MM.1S (cell line): Measurements from ENCODE around the gene MADD.

Experiments used
- DNase-seq: peaks from one replicate; pipeline ENCODE4 v3.0.0-alpha.2; 2015
- H2AFZ ChIP-seq: fragments of 300-600 bp; sonication (generic); 2 replicates; pipeline ENCODE4 v1.6.0; 2016; ENCODE audit warnings: antibody characterized with exemption, low read length
- H3F3A ChIP-seq: fragments of 300-600 bp; sonication (generic); 2 replicates; pipeline ENCODE4 v1.6.1; 2016; ENCODE audit warnings: mild to moderate bottlenecking, antibody characterized with exemption, low read length, moderate library complexity, mixed read lengths; ENCODE audit not compliant: insufficient read depth
- H3K27ac ChIP-seq: fragments of 300-600 bp; sonication (generic); 2 replicates; pipeline ENCODE4 v1.5.1; 2016; ENCODE audit warnings: mild to moderate bottlenecking, low read length
- H3K27me3 ChIP-seq: fragments of 300-600 bp; sonication (generic); replicated peaks from 2 replicates; pipeline ENCODE4 v1.6.0; 2016; ENCODE audit warnings: low read length; ENCODE audit not compliant: insufficient read depth
- H3K36me3 ChIP-seq: fragments of 300-600 bp; sonication (generic); replicated peaks from 2 replicates; pipeline ENCODE4 v1.6.1; 2016; ENCODE audit warnings: mild to moderate bottlenecking, low read length, mixed read lengths; ENCODE audit not compliant: insufficient read depth
- H3K4me1 ChIP-seq: fragments of 300-600 bp; sonication (generic); 2 replicates; pipeline ENCODE4 v1.6.1; 2016; ENCODE audit warnings: low read length, mixed read lengths
- H3K4me2 ChIP-seq: fragments of 300-600 bp; sonication (generic); 2 replicates; pipeline ENCODE4 v1.6.0; 2016; ENCODE audit warnings: low read depth, low read length
- H3K4me3 ChIP-seq: fragments of 300-600 bp; sonication (generic); 2 replicates; pipeline ENCODE4 v1.5.1; 2016; ENCODE audit warnings: low read length, mixed read lengths
- H3K79me2 ChIP-seq: fragments of 300-600 bp; sonication (generic); 2 replicates; pipeline ENCODE4 v1.6.1; 2016; ENCODE audit warnings: mixed run types, low read length, mixed read lengths
- H3K9ac ChIP-seq: fragments of 300-600 bp; sonication (generic); 2 replicates; pipeline ENCODE4 v1.6.1; 2016; ENCODE audit warnings: low read length, mixed read lengths
- H3K9me2 ChIP-seq: fragments of 300-600 bp; sonication (generic); replicated peaks from 2 replicates; pipeline ENCODE4 v1.6.1; 2016; ENCODE audit warnings: mild to moderate bottlenecking, low read length, mixed read lengths; ENCODE audit not compliant: insufficient read depth
- H3K9me3 ChIP-seq: fragments of 300-600 bp; sonication (generic); replicated peaks from 2 replicates; pipeline ENCODE4 v1.6.1; 2016; ENCODE audit warnings: mild to moderate bottlenecking, low read length, mixed read lengths; ENCODE audit not compliant: insufficient read depth
- H4K20me1 ChIP-seq: fragments of 300-600 bp; sonication (generic); 2 replicates; pipeline ENCODE4 v1.6.1; 2016; ENCODE audit warnings: mild to moderate bottlenecking, low read length, moderate library complexity, mixed read lengths; ENCODE audit not compliant: insufficient read depth
- CTCF ChIP-seq: fragments of 300-600 bp; sonication (generic); IDR thresholded peaks from 2 replicates; pipeline ENCODE4 v1.5.1; 2016; ENCODE audit warnings: antibody characterized with exemption, low read length, mixed read lengths
- EZH2 ChIP-seq: fragments of 300-600 bp; sonication (generic); optimal IDR thresholded peaks from 2 replicates; pipeline ENCODE3; 2017; ENCODE audit warnings: low read depth, mild to moderate bottlenecking, antibody characterized with exemption, low read length, mixed read lengths
- EZH2phosphoT487 ChIP-seq: fragments of 300-600 bp; sonication (generic); IDR thresholded peaks from 2 replicates; pipeline ENCODE4 v1.6.1; 2018; ENCODE audit warnings: antibody characterized with exemption, low read length

MADD gene

GRCh38 chr11:47358731-47359051 is 88.8 kb downstream of the MADD start:
- no peaks in the 10 kb centered on the region for H3K9me3 ChIP-seq
- H3K27me3 ChIP-seq = no peaks in the 10 kb centered on the region
- no peaks in the 10 kb centered on the region for H3K79me2 ChIP-seq
- no peak overlapping the region for H3K27ac ChIP-seq
- no peak overlapping the region for H2AFZ ChIP-seq
- H3K4me2 ChIP-seq = no peak overlapping the region
- H3K9ac ChIP-seq = no peak overlapping the region
- no peak for TF ChIP-seq EZH2phosphoT487
- TF ChIP-seq CTCF = no peak
- no peak for TF ChIP-seq EZH2
- H3K36me3 ChIP-seq = no peaks in the 10 kb centered on the region
- H3K9me2 ChIP-seq = no peaks in the 10 kb centered on the region
- H4K20me1 ChIP-seq = no peaks in the 10 kb centered on the region
- H3F3A ChIP-seq = no peaks in the 10 kb centered on the region
- no peak overlapping the region for H3K4me3 ChIP-seq
- no peak for DNase-seq
- no peaks in the 10 kb centered on the region for H3K4me1 ChIP-seq

GRCh38 chr11:47359162-47359561 is 89.2 kb downstream of the MADD start:
- H3K4me2 ChIP-seq = no peak overlapping the region
- H3K9ac ChIP-seq = no peak overlapping the region
- H3K36me3 ChIP-seq = no peaks in the 10 kb centered on the region

GRCh38 chr11:47359586-47359985 is 89.7 kb downstream of the MADD start:
- Histone ChIP-seq H3K4me2 (no peak overlapping the region), H2AFZ (no peak overlapping the region)

More at GRCh38 chr11:47359162-47359561, 89.2 kb downstream of the MADD start:
- H3K27ac ChIP-seq = no peak overlapping the region
- H2AFZ ChIP-seq = no peak overlapping the region
- no peaks in the 10 kb centered on the region for H4K20me1 ChIP-seq
- H3K9me2 ChIP-seq = no peaks in the 10 kb centered on the region
- H3F3A ChIP-seq = no peaks in the 10 kb centered on the region
- H3K4me1 ChIP-seq = no peaks in the 10 kb centered on the region
- TF ChIP-seq CTCF (no peak), EZH2phosphoT487 (no peak), EZH2 (no peak)
- no peak overlapping the region for H3K4me3 ChIP-seq
- H3K9me3 ChIP-seq = no peaks in the 10 kb centered on the region
- H3K79me2 ChIP-seq = no peaks in the 10 kb centered on the region
- H3K27me3 ChIP-seq = no peaks in the 10 kb centered on the region
- DNase-seq = no peak

More at GRCh38 chr11:47359586-47359985, 89.7 kb downstream of the MADD start:
- Histone ChIP-seq H3K4me1 (no peaks in the 10 kb centered on the region), H3K4me3 (no peak overlapping the region), H3K27ac (no peak overlapping the region), H3K79me2 (no peaks in the 10 kb centered on the region), H3K36me3 (no peaks in the 10 kb centered on the region), H3K9me2 (no peaks in the 10 kb centered on the region), H3F3A (no peaks in the 10 kb centered on the region), H3K9me3 (no peaks in the 10 kb centered on the region), H3K9ac (no peak overlapping the region), H3K27me3 (no peaks in the 10 kb centered on the region), H4K20me1 (no peaks in the 10 kb centered on the region)
- no peak for DNase-seq
- TF ChIP-seq EZH2phosphoT487 (no peak), CTCF (no peak), EZH2 (no peak)
